HG02571 (cell line): ENCODE measurements around the gene CCDC198.
A peak's percentile ranks its signal among the peaks of the same experiment; 100 is the strongest.

Experiments
- ATAC-seq: cut with Tn5 transposase; IDR thresholded peaks from one replicate; pipeline ENCODE4 v1.9.1; 2021; ENCODE audit warnings: mild to moderate bottlenecking, moderate library complexity; ENCODE audit not compliant: unreplicated experiment

The CCDC198 gene, protein sequence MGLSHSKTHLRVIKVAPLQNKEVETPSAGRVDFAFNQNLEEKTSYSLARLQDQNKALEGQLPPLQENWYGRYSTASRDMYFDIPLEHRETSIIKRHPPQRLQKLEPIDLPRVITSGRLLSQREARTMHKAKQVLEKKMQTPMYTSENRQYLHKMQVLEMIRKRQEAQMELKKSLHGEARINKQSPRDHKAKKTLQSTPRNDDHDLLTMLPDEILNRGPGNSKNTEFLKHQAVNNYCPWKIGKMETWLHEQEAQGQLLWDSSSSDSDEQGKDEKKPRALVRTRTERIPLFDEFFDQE

DNA sequence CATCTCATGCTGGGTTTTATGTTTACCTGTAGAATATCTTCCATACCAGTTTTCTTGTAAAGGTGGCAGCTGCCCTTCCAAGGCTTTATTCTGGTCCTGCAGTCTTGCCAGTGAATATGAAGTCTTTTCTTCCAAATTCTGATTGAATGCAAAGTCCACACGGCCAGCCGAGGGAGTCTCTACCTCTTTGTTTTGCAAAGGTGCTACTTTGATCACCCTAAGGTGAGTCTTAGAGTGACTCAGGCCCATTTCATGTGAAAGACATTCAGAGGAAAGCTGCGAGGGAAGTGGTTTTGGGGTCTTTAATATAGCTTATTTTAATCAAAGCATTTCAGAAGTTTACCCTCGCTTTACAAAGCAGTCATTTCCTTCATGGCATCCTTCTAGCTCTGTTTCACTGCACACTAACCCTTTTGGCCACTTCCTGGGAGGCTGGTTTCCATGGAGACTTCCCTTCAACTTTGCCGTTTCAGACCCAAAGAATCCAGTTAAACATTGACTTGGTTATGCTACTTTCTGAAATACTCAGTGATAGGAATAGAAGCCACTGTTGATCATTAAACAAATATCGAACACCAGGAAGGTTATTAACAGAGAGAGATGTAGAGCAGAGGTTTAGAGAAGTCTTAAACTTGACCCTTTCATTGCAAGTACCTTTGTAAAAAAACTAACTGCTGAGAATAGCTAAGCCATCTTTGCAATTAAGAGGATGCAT is at the start of gene CCDC198:
Gene CCDC198, minus strand, starts transcription at position 391 of the 715 bp plus-strand sequence. Its CDS starts 142 bp downstream, at position 249.
- peak; percentile 51 for ATAC-seq

DNA sequence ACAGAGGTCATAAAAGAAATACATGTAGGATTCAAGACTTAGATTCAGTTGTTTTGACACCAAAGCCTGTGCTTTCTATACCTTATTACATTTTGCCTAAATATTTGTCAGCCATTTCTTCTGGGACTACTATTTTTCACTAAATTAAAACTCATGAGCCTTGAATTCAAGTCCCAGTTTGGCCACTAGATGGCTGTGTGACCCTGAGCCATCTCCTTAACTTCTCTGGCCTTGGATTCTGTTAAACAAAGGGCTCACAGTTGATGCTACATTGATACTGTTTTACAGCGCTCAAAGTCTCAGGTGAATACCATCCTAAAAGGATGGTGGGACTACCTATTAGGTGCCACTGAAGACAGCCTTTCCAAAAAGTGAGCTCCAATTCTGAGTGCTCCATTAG is 39.6 kb upstream of the CCDC198 start:
- ATAC-seq, result no peak

DNA sequence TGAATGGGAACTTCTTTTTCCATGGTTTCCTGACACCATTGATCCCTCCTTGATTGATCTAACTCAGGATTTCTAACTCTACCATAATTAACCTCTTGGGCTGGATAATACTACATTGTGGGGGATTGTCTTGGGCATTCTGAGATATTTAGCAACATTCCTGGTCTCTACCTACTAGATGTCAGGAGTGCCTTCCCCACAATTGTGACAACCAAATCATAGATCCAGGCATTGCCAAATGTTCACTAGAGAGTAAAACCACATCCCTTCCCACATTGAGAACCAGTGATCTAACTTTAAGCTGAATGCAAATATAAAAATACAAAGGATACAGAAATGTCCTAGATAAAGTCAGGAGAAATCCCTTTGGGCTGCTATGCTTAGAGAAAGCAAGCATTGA is 36.9 kb upstream of the CCDC198 start:
- ATAC-seq, result no peak

DNA sequence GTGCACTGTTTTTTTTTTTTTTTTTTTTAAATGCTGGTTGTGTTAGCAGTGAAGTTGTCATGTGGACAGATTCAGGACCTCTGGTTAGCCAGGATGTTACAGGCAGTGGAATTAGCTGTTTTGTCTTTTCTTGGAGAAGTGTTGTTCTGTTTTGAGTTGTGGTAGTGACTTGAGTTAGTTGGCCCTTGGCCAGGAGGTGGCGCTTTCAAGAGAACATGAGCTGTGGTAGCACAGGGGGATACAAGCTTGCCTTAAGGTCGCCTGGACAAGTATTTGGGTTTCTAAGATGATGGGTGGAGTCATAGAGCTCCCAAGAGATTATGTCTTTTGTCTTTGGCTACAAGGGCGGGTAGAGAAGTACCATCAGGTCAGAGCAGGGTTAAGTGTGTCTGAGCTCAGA is 33.3 kb upstream of the CCDC198 start:
- no peak for ATAC-seq

DNA sequence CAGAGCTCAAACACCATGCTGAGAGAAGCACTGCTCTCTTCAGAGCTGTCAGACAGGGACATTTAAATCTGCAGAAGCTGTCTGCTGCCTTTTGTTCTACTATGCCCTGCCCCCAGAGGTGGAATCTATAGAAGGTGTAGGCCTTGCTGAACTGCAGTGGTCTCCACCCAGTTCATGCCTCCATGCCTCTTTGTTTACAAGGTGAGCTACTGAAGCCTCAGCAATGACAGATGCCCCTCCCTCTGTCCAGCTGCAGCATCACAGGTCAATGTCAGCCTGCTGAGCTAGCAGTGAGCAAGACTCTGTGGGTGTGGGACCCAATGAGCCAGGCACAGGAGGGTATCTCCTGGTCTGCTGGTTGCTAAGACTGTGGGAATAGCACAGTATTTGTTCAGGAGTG is 25.4 kb upstream of the CCDC198 start:
- ATAC-seq, result no peak

DNA sequence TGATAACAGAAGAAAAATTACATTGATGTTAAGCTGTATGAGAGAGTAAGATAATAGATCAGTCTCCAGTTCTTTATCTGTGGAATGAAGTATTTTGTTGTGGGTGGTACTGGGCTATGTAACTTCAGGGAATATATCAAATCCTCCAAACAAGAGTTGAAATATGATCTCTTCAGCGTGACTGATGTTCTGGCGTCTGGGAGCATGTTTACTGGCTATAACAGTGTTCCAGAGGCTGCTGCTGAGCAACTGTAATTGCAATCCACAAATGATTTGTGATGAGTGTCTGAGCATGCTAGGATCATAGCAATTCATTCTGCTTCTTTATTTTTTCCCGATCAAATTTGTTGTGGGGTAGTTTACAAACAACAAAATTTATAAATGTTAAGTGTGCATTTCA is 18.6 kb upstream of the CCDC198 start:
- no peak for ATAC-seq

DNA sequence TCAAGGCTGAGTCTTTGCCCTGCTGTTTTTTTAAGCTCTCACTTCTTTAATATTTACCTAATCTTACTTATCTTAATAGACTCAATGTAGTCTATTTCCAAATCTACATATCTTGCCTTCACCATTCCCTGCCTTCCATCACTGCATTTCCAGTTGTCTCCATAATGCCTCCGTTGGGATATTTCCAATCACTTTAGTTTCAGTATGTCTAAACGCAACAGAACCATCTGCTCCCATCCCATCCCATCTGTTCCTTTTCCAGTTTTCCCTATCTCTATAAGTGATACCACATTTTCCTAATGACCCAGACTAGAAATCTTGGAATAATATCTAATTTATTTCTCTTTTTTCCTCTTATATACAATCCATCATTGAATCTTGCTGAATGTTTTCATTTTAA is 15.1 kb upstream of the CCDC198 start:
- ATAC-seq, result no peak

DNA sequence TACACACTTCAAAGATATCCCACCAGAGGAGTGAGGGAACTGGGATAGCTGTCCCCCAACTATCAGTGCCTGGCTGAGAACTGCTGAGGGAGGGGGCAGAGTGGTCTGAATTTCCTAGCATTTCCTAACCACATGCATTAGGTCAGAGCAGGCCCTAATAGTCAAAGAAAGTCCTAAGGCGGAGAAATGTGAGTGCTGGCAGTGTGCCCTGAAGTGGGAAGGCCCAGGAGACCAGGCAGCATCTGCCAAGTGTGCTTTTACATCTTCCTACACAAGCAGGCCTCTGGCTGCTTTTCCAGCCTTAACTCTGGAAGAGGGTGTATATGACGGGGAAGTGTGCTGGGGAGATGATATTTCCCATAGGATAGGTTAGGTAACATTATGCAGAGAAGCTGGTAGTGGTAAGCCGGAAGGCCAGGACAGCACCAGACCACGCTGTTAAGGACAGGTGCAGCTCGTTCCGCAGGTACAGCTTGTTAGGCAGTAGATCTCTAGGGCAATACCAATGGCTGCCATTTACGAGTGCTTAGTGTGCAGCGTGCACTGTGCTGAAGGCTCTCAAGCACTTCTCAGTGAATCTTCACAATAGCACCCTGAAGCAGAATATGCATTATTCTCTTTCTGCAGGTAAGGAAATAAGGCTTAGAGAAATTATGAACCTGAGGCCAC is 9.1 kb upstream of the CCDC198 start:
- ATAC-seq, result no peak

DNA sequence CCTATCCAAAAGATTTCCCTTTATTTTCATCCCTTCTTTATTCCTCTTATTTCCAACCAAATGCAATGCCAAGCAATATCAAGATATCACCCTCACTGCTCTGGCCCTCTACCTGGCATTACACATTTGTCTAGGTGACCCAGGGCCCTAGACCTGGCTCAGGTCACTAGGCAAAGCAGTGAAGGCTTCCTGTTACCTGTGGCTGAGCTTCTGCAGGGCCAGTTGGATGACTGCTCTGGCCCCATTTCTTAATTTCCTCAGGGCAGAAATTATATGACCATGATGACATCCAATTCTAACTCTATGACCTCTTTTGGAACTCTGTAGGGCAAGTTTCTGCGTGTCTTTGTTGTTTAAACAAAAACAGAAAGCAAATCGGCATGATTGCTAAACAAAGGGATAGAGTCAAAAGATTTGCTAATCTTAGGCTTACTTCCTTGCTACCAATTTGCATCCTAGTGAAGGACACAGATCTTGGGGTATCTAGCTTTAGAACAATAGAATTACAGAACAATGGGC is 7.4 kb upstream of the CCDC198 start:
- ATAC-seq, result no peak

DNA sequence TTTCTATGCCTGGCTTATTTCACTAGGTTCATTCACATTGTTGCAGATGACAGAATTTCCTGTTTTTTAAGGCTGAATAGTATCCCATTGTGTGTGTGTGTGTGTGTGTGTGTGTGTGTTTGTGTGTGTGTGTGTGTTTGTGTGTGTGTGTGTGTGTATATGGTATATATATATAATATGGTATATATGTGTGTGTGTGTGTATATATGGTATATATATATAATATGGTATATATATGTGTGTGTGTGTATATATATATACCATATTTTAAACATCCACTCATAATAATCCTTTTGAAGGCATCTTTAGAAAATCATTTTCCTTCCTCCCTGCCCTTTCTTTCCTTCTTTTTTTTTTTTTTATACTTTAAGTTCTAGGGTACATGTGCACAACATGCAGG is 5.0 kb upstream of the CCDC198 start:
- ATAC-seq, result no peak

DNA sequence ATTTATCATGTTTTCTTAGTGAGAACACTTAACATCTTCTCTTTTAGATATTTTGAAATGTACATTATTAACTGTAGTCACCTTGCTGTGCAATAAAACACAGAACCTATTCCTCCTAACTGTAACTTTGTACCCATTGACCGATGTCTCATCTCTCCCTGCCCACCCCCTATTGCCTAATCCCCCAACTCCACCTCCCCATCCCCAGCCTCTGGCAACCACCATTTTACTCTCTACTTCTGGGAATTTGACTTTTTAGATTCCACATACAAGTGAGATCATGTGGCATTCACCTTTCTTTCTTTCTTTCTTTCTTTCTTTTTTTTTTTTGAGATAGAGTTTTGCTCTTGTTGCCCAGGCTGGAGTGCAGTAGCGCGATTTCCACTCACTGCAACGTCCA is 4.4 kb upstream of the CCDC198 start:
- no peak for ATAC-seq

DNA sequence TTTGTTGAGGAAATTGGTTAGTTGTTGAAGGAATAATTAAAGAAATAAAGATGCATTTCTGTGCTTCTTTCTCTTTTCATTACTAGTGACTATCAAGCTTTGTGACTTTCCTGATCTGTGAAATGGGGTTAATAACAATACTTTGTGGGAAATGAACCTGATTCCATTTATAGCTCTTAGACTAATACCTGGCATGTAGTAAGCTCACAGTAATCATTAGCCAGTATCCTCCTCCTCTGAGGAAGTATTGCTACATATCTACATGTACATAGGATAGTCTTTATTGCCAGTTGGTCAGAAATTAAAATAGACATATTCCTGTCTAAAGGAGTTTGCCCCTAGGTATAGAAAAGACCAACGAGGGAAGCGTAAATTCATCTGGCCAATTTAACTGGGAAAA is 1.8 kb upstream of the CCDC198 start:
- no peak for ATAC-seq

DNA sequence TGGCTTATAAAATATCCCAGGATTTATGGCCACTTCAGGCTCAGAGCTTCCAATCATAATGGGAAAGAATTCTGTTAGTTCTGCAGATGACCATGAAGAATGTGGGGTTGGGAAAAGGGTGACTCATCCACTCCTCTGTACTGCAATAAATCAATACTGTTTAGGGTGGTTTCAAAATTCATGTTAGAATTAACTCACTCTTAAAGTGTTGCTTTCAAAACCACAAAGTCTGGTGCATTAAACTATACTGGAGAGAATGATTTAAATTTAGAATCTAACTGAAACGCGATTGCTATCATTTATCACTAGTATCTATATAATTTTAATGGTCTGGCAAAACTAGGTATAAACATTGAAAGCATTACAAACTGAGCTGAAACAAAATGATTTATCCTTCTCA is 798 bp downstream of the CCDC198 start:
- ATAC-seq, result no peak

DNA sequence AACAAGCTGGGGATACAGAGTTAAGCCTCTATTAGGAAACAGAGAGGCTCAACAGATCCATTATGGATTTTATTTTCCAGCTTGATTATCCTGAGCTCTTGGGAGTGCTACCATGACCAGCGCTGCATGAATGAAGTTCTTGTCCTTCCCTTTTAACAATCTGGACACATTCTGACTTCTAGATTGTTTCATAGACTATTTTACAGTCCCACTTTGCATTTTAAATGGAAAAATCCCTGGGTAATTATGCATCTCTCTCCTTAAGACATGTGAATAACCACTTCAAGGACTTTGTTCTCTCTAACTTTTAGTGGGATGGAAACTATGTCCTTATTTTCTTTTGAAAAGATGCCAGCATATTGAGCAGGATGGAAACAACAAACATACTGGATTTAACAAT is 2.0 kb downstream of the CCDC198 start:
- no peak for ATAC-seq

DNA sequence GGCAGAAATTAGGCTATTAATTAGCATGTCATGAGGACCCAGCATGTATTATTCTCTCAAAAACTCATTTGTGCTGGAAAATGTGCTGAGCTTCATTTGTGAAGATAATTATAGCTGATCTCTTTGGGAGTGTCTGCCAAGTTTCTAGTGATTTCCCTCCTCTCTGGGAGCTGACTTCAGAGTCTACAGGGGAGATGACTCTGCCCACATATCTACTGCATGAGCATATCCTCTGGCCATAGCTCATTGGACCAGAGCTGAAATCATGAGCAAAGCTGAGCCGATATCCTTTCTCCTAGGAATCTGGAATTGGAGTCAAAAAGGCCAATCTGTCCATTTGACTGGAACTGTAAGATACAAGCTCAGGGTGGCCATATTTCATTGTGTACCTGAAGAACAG is 5.9 kb downstream of the CCDC198 start:
- no peak for ATAC-seq

DNA sequence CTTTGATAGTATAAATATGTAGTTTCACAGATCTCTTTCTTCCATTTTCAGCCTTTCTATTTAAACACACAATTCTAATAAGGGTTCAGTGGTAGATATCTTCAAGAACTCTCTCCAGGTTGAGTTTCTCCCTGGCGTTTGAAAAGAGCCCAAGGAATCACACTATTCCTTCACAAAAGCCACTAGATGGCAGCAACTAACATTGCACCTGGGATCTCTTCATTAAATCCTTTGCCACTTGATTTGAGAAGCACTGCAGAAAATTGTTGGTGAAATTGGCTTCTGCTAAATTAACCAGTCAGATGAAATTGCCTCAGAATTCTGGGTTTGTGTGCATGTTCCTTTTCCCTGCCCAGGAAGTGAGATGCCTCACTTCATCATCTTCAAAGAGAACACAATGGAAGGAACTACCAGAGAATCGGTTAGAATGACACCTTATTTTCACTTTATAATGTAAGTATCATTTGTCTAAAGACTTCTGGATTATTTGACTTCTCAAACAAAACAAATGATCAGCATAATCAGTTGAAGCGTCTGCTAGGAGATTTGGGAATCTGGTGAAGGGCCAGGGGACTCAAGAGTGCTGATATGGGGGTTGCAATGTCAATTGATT is 6.8 kb downstream of the CCDC198 start:
- ATAC-seq, result no peak

DNA sequence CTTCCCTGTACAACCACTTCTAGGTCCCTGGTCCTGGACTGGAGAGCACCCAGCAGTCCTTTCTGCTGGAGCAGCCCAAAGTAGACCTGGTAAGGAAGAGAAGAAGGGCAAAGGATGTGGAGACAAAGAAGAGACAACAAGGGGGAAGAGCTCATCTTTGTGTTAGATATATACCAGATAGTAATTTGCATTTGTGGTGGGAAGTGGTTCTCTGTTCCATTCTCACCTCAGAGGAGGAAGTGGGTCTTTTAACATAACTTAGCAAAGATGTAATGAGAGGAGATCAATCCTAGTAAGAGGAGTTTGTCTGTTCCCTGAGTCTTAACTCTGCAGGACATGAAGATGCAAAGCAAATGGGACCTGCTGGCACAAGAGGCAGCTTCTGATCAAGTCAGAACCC is 8.0 kb downstream of the CCDC198 start:
- peak; percentile 90 for ATAC-seq

DNA sequence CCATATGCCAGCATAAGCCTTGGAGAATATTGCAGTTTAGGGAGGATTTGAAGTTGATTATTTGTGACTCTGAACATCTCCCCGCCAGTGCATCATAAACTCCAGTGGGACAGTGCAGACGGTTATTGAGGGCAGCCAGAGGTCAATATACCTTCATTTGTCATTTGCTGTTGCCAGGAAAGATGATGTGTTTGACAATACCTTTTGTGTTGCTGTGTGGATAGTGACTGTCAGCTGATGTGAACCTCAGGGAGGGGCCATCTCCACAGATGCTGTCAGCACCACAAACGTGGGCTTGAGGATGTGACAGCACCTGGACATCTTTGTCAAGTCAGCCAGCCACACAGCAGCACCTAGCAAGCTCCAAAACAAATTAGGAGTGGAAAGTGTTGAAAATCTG is 11.5 kb downstream of the CCDC198 start:
- no peak for ATAC-seq

DNA sequence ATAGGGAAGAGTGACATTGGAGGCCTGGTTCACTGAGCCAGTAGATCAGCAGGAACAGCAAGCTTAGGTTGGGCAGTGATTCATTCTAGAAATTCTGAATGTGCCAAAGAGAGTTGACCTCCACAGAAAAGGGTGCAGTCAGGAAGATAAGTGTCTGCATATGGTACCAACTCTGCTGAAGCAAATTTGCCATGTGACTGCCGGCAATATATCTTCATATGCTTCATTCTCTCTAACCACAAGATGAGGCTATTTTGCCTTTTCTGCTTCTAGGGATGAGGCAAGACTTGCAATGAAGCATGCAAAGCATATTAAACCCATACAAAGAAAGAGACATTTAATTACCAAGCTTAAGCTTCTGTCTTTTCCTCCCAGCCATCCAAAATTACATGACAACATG is 13.6 kb downstream of the CCDC198 start:
- ATAC-seq, result no peak

DNA sequence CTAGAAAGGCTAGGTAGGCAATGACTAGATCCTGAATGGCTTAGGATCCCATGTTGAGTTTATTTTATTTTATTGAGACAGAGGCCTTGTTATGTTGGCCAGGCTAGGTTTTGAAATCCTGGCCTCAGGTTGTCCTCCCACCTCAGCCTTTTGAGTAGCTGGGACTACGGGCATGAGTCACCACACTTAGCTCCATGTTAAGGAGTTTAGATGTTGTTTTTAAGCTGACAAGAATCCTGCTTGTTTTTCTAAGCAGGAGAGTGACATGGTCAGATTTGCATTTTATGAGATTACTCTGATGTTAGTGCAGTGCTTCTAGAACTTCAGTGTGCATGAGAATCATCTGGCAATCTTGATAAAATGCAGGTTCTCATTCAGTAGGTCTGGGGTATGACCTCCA is 14.5 kb downstream of the CCDC198 start:
- no peak for ATAC-seq

DNA sequence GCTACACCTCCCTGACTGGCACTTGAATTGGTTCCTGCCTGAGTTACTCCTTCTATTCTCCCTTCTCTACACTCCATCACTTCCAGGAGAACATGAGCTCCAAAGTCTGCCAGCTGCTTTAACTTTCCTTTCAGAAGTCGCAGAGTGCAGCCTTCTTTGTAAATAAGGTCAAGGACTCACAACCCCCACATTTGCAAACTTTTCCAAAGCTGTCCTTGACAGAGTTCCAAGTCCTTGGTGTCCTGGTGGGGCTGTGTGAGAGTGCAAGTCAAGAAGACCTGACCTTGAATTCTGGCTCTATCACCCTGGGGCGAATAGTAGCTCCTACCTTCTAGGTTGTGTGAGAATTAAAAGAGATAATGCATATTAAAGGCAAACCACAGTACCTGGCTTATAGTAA is 15.6 kb downstream of the CCDC198 start:
- ATAC-seq, result no peak

DNA sequence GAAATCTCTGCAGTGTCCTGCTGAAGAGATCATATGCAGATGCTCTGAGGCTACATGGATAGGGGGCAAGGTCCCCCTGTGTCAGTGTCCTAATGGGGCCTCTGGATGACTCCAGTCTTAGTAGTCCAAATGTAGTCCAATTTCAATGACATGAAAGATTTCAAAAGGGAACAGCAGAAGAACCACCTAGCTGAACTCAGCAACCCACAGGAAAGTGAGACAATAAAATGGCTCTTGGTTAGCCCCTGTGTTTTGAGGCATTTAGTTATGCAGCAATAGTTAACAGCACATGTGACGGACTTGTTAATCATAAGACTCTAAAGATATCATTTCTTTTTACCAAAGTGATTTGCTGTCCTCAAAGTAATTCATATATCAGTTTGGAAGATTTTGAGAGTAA is 22.7 kb downstream of the CCDC198 start:
- ATAC-seq, result no peak
